ENCODE data around the gene RAB4B.

The RAB4B gene

DNA sequence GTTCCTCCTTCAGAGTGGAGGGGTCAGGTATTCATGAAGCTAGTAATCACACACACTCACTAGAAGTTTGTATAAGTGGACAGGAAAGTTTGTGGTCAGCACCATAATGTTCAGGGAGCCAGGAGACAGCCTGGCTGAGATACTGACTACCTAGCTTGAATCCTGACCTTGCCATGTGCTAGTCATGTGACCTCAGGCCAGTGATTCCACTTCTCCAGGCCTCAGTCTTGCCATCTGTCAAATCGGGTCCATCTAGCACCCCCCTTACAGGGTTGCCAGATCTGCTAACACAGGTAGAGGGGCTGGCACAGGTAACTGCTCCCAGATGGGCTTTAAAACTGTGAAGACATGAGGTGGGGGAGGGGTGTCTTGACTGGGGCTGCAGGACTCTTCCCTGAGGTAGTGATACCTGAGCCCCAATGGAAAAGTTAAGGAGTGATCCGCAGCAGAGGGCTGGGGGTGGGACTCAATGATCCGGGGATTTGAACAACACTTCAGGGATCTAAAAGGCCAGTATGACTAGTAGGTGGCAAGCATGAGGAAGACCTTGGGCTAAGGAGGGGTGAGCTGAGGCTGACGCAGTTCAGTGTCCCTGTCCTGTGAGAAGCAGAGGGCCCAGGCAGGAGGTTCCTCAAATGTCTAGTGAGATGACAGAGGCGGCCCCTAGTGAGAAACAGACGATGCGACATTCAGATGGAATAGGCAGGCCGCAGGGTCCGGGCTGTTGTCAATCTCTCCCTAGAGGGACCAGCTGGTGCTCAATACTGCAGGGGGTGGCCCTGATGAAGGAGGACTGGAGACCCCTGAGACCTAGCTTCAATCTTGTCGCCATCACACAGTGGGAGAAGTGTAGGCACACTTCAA, 36.3 kb upstream of the RAB4B start:
- no peak overlapping the region for H3K18ac ChIP-seq (ENCODE audit: low read length)
- H2AK5ac ChIP-seq (ENCODE audit: low read length), result no peak overlapping the region
- WGBS (ENCODE audit: extremely low coverage, insufficient coverage, low lambda C conversion rate), result no CpG with 5 or more reads among the region's 10 CpGs
- H3K27me3 ChIP-seq (ENCODE audit: insufficient read depth, low read length, poor library complexity), result no peaks in the 10 kb centered on the region
- H3K36me3 ChIP-seq (ENCODE audit: control insufficient read depth, insufficient read depth, low read length), result peaks cover 2% of the 10 kb centered on the region
- H3K4ac ChIP-seq (ENCODE audit: low read depth, low read length), result no peak overlapping the region
- H3K9ac ChIP-seq (ENCODE audit: low read length), result no peak overlapping the region
- H3K27ac ChIP-seq (ENCODE audit: low read depth, low read length), result no peak overlapping the region
- no peak overlapping the region for H2BK120ac ChIP-seq (ENCODE audit: low read depth, low read length)
- H4K5ac ChIP-seq (ENCODE audit: low read length), result no peak overlapping the region
- no peak overlapping the region for H3K56ac ChIP-seq (ENCODE audit: low read length)
- H3K23ac ChIP-seq (ENCODE audit: low read length), result no peak overlapping the region
- H3K79me2 ChIP-seq (ENCODE audit: control insufficient read depth, insufficient read depth, low read length), result no peaks in the 10 kb centered on the region
- H2BK5ac ChIP-seq (ENCODE audit: low read length), result no peak overlapping the region
- no peaks in the 10 kb centered on the region for H3K79me1 ChIP-seq (ENCODE audit: low read length)
- DNase-seq, result peak; percentile 13
- H4K8ac ChIP-seq (ENCODE audit: low read depth, low read length), result no peak overlapping the region
- H2BK15ac ChIP-seq (replicated peaks; ENCODE audit: low read depth), result no peak overlapping the region
- no peak overlapping the region for H3K4me3 ChIP-seq (ENCODE audit: low read length)
- H3K4me1 ChIP-seq (ENCODE audit: control insufficient read depth, low read depth, low read length), result peaks cover 5% of the 10 kb centered on the region
- no peak overlapping the region for H3K4me2 ChIP-seq (ENCODE audit: low read length)

- WGBS (ENCODE audit: extremely low coverage, insufficient coverage, low lambda C conversion rate), result no CpG with 5 or more reads among the region's 17 CpGs
- no peak overlapping the region for H3K23ac ChIP-seq (ENCODE audit: low read length)
- no peaks in the 10 kb centered on the region for H3K27me3 ChIP-seq (ENCODE audit: insufficient read depth, low read length, poor library complexity)
- no peak overlapping the region for H2BK120ac ChIP-seq (ENCODE audit: low read depth, low read length)
- no peak for DNase-seq
- no peak overlapping the region for H3K4me3 ChIP-seq (ENCODE audit: low read length)
- no peaks in the 10 kb centered on the region for H3K79me2 ChIP-seq (ENCODE audit: control insufficient read depth, insufficient read depth, low read length)
- H2BK5ac ChIP-seq (ENCODE audit: low read length), result no peak overlapping the region
- no peak overlapping the region for H3K4me2 ChIP-seq (ENCODE audit: low read length)
- H2BK15ac ChIP-seq (replicated peaks; ENCODE audit: low read depth), result no peak overlapping the region
- no peak overlapping the region for H3K56ac ChIP-seq (ENCODE audit: low read length)
- no peak overlapping the region for H3K9ac ChIP-seq (ENCODE audit: low read length)
- no peak overlapping the region for H3K27ac ChIP-seq (ENCODE audit: low read depth, low read length)
- H4K5ac ChIP-seq (ENCODE audit: low read length), result no peak overlapping the region
- H3K4me1 ChIP-seq (ENCODE audit: control insufficient read depth, low read depth, low read length), result peaks cover 5% of the 10 kb centered on the region
- H3K4ac ChIP-seq (ENCODE audit: low read depth, low read length), result no peak overlapping the region
- H3K36me3 ChIP-seq (ENCODE audit: control insufficient read depth, insufficient read depth, low read length), result no peaks in the 10 kb centered on the region
- H2AK5ac ChIP-seq (ENCODE audit: low read length), result no peak overlapping the region
- H3K18ac ChIP-seq (ENCODE audit: low read length), result no peak overlapping the region
- H3K79me1 ChIP-seq (ENCODE audit: low read length), result no peaks in the 10 kb centered on the region
- H4K8ac ChIP-seq (ENCODE audit: low read depth, low read length), result no peak overlapping the region
Observed at GRCh38 chr19:40742477-40742876, 35.6 kb upstream of the RAB4B start.

GRCh38 chr19:40742886-40743285, 35.2 kb upstream of the RAB4B start:
- no peak overlapping the region for H3K4me2 ChIP-seq (ENCODE audit: low read length)
- WGBS (ENCODE audit: extremely low coverage, insufficient coverage, low lambda C conversion rate), result no CpG with 5 or more reads among the region's 12 CpGs
- H3K27me3 ChIP-seq (ENCODE audit: insufficient read depth, low read length, poor library complexity), result no peaks in the 10 kb centered on the region
- no peak overlapping the region for H2BK5ac ChIP-seq (ENCODE audit: low read length)
- no peaks in the 10 kb centered on the region for H3K79me1 ChIP-seq (ENCODE audit: low read length)
- H3K4me1 ChIP-seq (ENCODE audit: control insufficient read depth, low read depth, low read length), result peaks cover 5% of the 10 kb centered on the region
- H2BK120ac ChIP-seq (ENCODE audit: low read depth, low read length), result no peak overlapping the region
- H4K8ac ChIP-seq (ENCODE audit: low read depth, low read length), result no peak overlapping the region
- H4K5ac ChIP-seq (ENCODE audit: low read length), result no peak overlapping the region
- H2AK5ac ChIP-seq (ENCODE audit: low read length), result no peak overlapping the region
- H3K79me2 ChIP-seq (ENCODE audit: control insufficient read depth, insufficient read depth, low read length), result no peaks in the 10 kb centered on the region
- H3K36me3 ChIP-seq (ENCODE audit: control insufficient read depth, insufficient read depth, low read length), result no peaks in the 10 kb centered on the region
- H3K18ac ChIP-seq (ENCODE audit: low read length), result no peak overlapping the region
- H3K23ac ChIP-seq (ENCODE audit: low read length), result no peak overlapping the region
- H2BK15ac ChIP-seq (replicated peaks; ENCODE audit: low read depth), result no peak overlapping the region
- no peak overlapping the region for H3K27ac ChIP-seq (ENCODE audit: low read depth, low read length)
- H3K4ac ChIP-seq (ENCODE audit: low read depth, low read length), result no peak overlapping the region
- no peak overlapping the region for H3K56ac ChIP-seq (ENCODE audit: low read length)
- no peak for DNase-seq
- no peak overlapping the region for H3K4me3 ChIP-seq (ENCODE audit: low read length)
- no peak overlapping the region for H3K9ac ChIP-seq (ENCODE audit: low read length)

DNA sequence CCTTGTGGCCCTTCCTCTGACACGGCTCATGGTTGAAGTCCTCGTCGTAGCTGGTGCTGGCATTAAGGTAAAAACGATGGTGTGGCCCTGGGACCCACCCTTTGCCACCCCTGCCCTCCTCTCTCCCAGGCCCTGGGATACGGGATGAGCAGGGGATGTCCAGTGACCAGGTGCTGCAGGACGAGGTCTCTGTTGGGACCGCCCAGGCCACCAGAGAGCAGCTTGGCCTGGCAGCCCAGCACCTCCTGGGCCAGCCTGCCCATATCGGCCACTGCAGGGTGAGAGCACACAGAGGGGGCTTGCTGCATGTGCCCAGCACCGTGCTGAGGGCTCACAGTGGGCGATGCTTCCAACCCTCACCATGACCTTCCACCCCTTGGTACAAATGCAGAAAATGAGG, 34.1 kb upstream of the RAB4B start:
- H4K5ac ChIP-seq (ENCODE audit: low read length), result no peak overlapping the region
- H3K18ac ChIP-seq (ENCODE audit: low read length), result no peak overlapping the region
- H2BK120ac ChIP-seq (ENCODE audit: low read depth, low read length), result no peak overlapping the region
- H3K36me3 ChIP-seq (ENCODE audit: control insufficient read depth, insufficient read depth, low read length), result no peaks in the 10 kb centered on the region
- H3K56ac ChIP-seq (ENCODE audit: low read length), result no peak overlapping the region
- peaks cover 5% of the 10 kb centered on the region for H3K4me1 ChIP-seq (ENCODE audit: control insufficient read depth, low read depth, low read length)
- H4K8ac ChIP-seq (ENCODE audit: low read depth, low read length), result no peak overlapping the region
- no peak overlapping the region for H2BK5ac ChIP-seq (ENCODE audit: low read length)
- WGBS (ENCODE audit: extremely low coverage, insufficient coverage, low lambda C conversion rate), result no CpG with 5 or more reads among the region's 10 CpGs
- H3K4me2 ChIP-seq (ENCODE audit: low read length), result no peak overlapping the region
- H3K9ac ChIP-seq (ENCODE audit: low read length), result no peak overlapping the region
- H3K79me1 ChIP-seq (ENCODE audit: low read length), result no peaks in the 10 kb centered on the region
- no peaks in the 10 kb centered on the region for H3K27me3 ChIP-seq (ENCODE audit: insufficient read depth, low read length, poor library complexity)
- no peak overlapping the region for H3K4me3 ChIP-seq (ENCODE audit: low read length)
- H3K4ac ChIP-seq (ENCODE audit: low read depth, low read length), result no peak overlapping the region
- no peaks in the 10 kb centered on the region for H3K79me2 ChIP-seq (ENCODE audit: control insufficient read depth, insufficient read depth, low read length)
- no peak overlapping the region for H2AK5ac ChIP-seq (ENCODE audit: low read length)
- H3K23ac ChIP-seq (ENCODE audit: low read length), result no peak overlapping the region
- H2BK15ac ChIP-seq (replicated peaks; ENCODE audit: low read depth), result no peak overlapping the region
- no peak for DNase-seq
- H3K27ac ChIP-seq (ENCODE audit: low read depth, low read length), result no peak overlapping the region

- no peak overlapping the region for H4K5ac ChIP-seq (ENCODE audit: low read length)
- H3K27me3 ChIP-seq (ENCODE audit: insufficient read depth, low read length, poor library complexity), result no peaks in the 10 kb centered on the region
- peak; percentile 80 for DNase-seq
- no peak overlapping the region for H2AK5ac ChIP-seq (ENCODE audit: low read length)
- peak overlapping the region; percentile 79 for H3K56ac ChIP-seq (ENCODE audit: low read length)
- H3K79me2 ChIP-seq (ENCODE audit: control insufficient read depth, insufficient read depth, low read length), result no peaks in the 10 kb centered on the region
- H3K9ac ChIP-seq (ENCODE audit: low read length), result peak overlapping the region; percentile 54
- peak overlapping the region; percentile 33 for H3K18ac ChIP-seq (ENCODE audit: low read length)
- H2BK5ac ChIP-seq (ENCODE audit: low read length), result no peak overlapping the region
- H3K36me3 ChIP-seq (ENCODE audit: control insufficient read depth, insufficient read depth, low read length), result no peaks in the 10 kb centered on the region
- peaks cover 7% of the 10 kb centered on the region for H3K4me1 ChIP-seq (ENCODE audit: control insufficient read depth, low read depth, low read length)
- no peak overlapping the region for H4K8ac ChIP-seq (ENCODE audit: low read depth, low read length)
- H3K79me1 ChIP-seq (ENCODE audit: low read length), result peaks cover 2% of the 10 kb centered on the region
- no peak overlapping the region for H2BK15ac ChIP-seq (replicated peaks; ENCODE audit: low read depth)
- H3K23ac ChIP-seq (ENCODE audit: low read length), result no peak overlapping the region
- H2BK120ac ChIP-seq (ENCODE audit: low read depth, low read length), result no peak overlapping the region
- H3K4me3 ChIP-seq (ENCODE audit: low read length), result no peak overlapping the region
- no CpG with 5 or more reads among the region's 17 CpGs for WGBS (ENCODE audit: extremely low coverage, insufficient coverage, low lambda C conversion rate)
- no peak overlapping the region for H3K4me2 ChIP-seq (ENCODE audit: low read length)
- peak overlapping the region; percentile 49 for H3K4ac ChIP-seq (ENCODE audit: low read depth, low read length)
- H3K27ac ChIP-seq (ENCODE audit: low read depth, low read length), result peak overlapping the region; percentile 78
Observed at GRCh38 chr19:40744554-40745401, 33.3 kb upstream of the RAB4B start.
